H9 (cell line): ENCODE results near the gene ACTR10. TPM values are rescaled to one million over a fixed set of nuclear protein-coding genes. Genes with fewer than 3 reads are reported as not detected.

Experiments
- DNase-seq: peaks from one replicate; pipeline ENCODE4 v3.0.0-alpha.2; 2017
- H2AFZ ChIP-seq: one replicate; pipeline ENCODE4 v1.6.1; 2013; ENCODE audit warnings: mild to moderate bottlenecking, low read length, control low read depth, moderate library complexity
- H2AK5ac ChIP-seq: 2 replicates; pipeline ENCODE4 v1.6.1; 2013; ENCODE audit warnings: low read length, control low read depth, mixed read lengths; ENCODE audit not compliant: insufficient read length
- H2BK120ac ChIP-seq: one replicate; pipeline ENCODE4 v1.6.1; 2013; ENCODE audit warnings: low read depth, mild to moderate bottlenecking, low read length, control low read depth, inconsistent platforms; ENCODE audit not compliant: poor library complexity, severe bottlenecking
- H2BK12ac ChIP-seq: 2 replicates; pipeline ENCODE4 v1.6.1; 2013; ENCODE audit warnings: low read length, control low read depth, mixed read lengths, low read depth; ENCODE audit not compliant: insufficient read length
- H2BK15ac ChIP-seq: 2 replicates; pipeline ENCODE4 v1.6.1; 2013; ENCODE audit warnings: low read depth, low read length, control low read depth
- H2BK20ac ChIP-seq: one replicate; pipeline ENCODE4 v1.6.1; 2013; ENCODE audit warnings: low read depth, mild to moderate bottlenecking, low read length, control low read depth, inconsistent platforms; ENCODE audit not compliant: poor library complexity, severe bottlenecking
- H2BK5ac ChIP-seq: 2 replicates; pipeline ENCODE4 v1.6.1; 2013; ENCODE audit warnings: low read length, control low read depth, mixed read lengths; ENCODE audit not compliant: insufficient read length
- H3K14ac ChIP-seq: 2 replicates; pipeline ENCODE4 v1.6.1; 2013; ENCODE audit warnings: low read length, control low read depth; ENCODE audit not compliant: insufficient read depth
- H3K18ac ChIP-seq: 2 replicates; pipeline ENCODE4 v1.6.1; 2013; ENCODE audit warnings: low read depth, mild to moderate bottlenecking, mixed read lengths, low read length, control low read depth; ENCODE audit not compliant: insufficient read length
- H3K23ac ChIP-seq: 2 replicates; pipeline ENCODE4 v1.6.1; 2013; ENCODE audit warnings: low read length, control low read depth, mixed read lengths, low read depth; ENCODE audit not compliant: insufficient read length
- H3K23me2 ChIP-seq: 2 replicates; pipeline ENCODE4 v1.6.1; 2013; ENCODE audit warnings: low read depth, mild to moderate bottlenecking, mixed read lengths, low read length, control low read depth; ENCODE audit not compliant: insufficient read length, poor library complexity, severe bottlenecking
- H3K27ac ChIP-seq: 2 replicates; pipeline ENCODE4 v1.5.1; 2013; ENCODE audit warnings: low read length, control low read depth, mixed read lengths, low read depth; ENCODE audit not compliant: insufficient read length
- H3K27me3 ChIP-seq: 2 replicates; pipeline ENCODE4 v1.6.1; 2013; ENCODE audit warnings: low read length, control low read depth, inconsistent platforms; ENCODE audit not compliant: insufficient read depth
- H3K4ac ChIP-seq: 2 replicates; pipeline ENCODE4 v1.6.1; 2013; ENCODE audit warnings: low read depth, mild to moderate bottlenecking, control low read depth, inconsistent platforms, low read length, moderate library complexity
- H3K4me1 ChIP-seq: 2 replicates; pipeline ENCODE4 v1.6.1; 2013; ENCODE audit warnings: low read length, control low read depth, inconsistent platforms; ENCODE audit not compliant: insufficient read depth
- H3K4me2 ChIP-seq: 2 replicates; pipeline ENCODE4 v1.6.1; 2013; ENCODE audit warnings: low read length, control low read depth, mixed read lengths; ENCODE audit not compliant: insufficient read length, insufficient read depth
- H3K56ac ChIP-seq: 2 replicates; pipeline ENCODE4 v1.6.1; 2013; ENCODE audit warnings: low read depth, mild to moderate bottlenecking, mixed read lengths, low read length, control low read depth; ENCODE audit not compliant: insufficient read length
- H3K79me1 ChIP-seq: 2 replicates; pipeline ENCODE4 v1.6.1; 2013; ENCODE audit warnings: low read depth, mild to moderate bottlenecking, moderate library complexity, low read length, control low read depth, inconsistent platforms; ENCODE audit not compliant: insufficient read depth, poor library complexity, severe bottlenecking
- H3K79me2 ChIP-seq: 2 replicates; pipeline ENCODE4 v1.6.1; 2013; ENCODE audit warnings: low read length, control low read depth, inconsistent platforms; ENCODE audit not compliant: insufficient read depth
- H3K9ac ChIP-seq: 2 replicates; pipeline ENCODE4 v1.6.1; 2013; ENCODE audit warnings: low read length, control low read depth, mixed read lengths; ENCODE audit not compliant: insufficient read length; ENCODE audit errors: extremely low read depth
- H3K9me3 ChIP-seq: one replicate; pipeline ENCODE4 v1.6.1; 2013; ENCODE audit warnings: low read depth, low read length, inconsistent platforms; ENCODE audit not compliant: control insufficient read depth
- H3T11ph ChIP-seq: one replicate; pipeline ENCODE4 v1.6.1; 2013; ENCODE audit warnings: mild to moderate bottlenecking, low read length, control low read depth, inconsistent platforms
- H4K20me1 ChIP-seq: one replicate; pipeline ENCODE4 v1.6.1; 2013; ENCODE audit not compliant: control insufficient read depth, insufficient read length, insufficient read depth
- H4K5ac ChIP-seq: 2 replicates; pipeline ENCODE4 v1.6.1; 2013; ENCODE audit warnings: low read depth, mild to moderate bottlenecking, mixed read lengths, low read length, control low read depth; ENCODE audit not compliant: insufficient read length
- H4K8ac ChIP-seq: replicated peaks from 2 replicates; pipeline ENCODE4 v1.6.1; 2013; ENCODE audit warnings: low read length, control low read depth, mixed read lengths, low read depth; ENCODE audit not compliant: insufficient read length
- H4K91ac ChIP-seq: 2 replicates; pipeline ENCODE4 v1.6.1; 2013; ENCODE audit warnings: low read depth, mild to moderate bottlenecking, moderate library complexity, mixed read lengths, low read length, control low read depth; ENCODE audit not compliant: insufficient read length
- H3K27ac Mint-ChIP-seq, 3 experiments: 2 replicates in 2 of 3; 3 replicates in 1 of 3; pipeline ENCODE4 v1.8.0; 2020 to 2021; ENCODE audit warnings: mixed read lengths in 3 of 3, mild to moderate bottlenecking in 1 of 3, moderate library complexity in 1 of 3
- H3K27me3 Mint-ChIP-seq: 2 replicates; pipeline ENCODE4 v1.8.0; 2021; ENCODE audit warnings: low read depth, mild to moderate bottlenecking, moderate library complexity, mixed read lengths
- H3K36me3 Mint-ChIP-seq, 3 experiments: 2 replicates in 2 of 3; 3 replicates in 1 of 3; pipeline ENCODE4 v1.8.0; 2020 to 2021; ENCODE audit warnings: low read depth in 3 of 3, mixed read lengths in 3 of 3; ENCODE audit not compliant: insufficient read depth in 1 of 3
- H3K4me1 Mint-ChIP-seq, 2 experiments: 2 replicates each; pipeline ENCODE4 v1.8.0; 2020; ENCODE audit warnings: mixed read lengths in 2 of 2
- H3K4me3 Mint-ChIP-seq, 2 experiments: 2 replicates in 1 of 2; 3 replicates in 1 of 2; pipeline ENCODE4 v1.8.0; 2020 to 2021; ENCODE audit warnings: mild to moderate bottlenecking in 2 of 2, mixed read lengths in 2 of 2, moderate library complexity in 1 of 2
- H3K9me3 Mint-ChIP-seq, 2 experiments: 2 replicates in 1 of 2; 3 replicates in 1 of 2; pipeline ENCODE4 v1.8.0; 2020; ENCODE audit warnings: mild to moderate bottlenecking in 2 of 2, mixed read lengths in 2 of 2, moderate library complexity in 1 of 2
- WGBS: extraction: QIAGEN DNeasy Blood & Tissue Kit; methylation state at CpG from one replicate; pipeline ENCODE4 v1.1.7; 2013; ENCODE audit warnings: missing lambda C conversion rate, low lambda C conversion rate, mixed read lengths; ENCODE audit not compliant: insufficient read length; ENCODE audit errors: extremely low coverage; 5-methylcytosine and 5-hydroxymethylcytosine counted together
- total RNA-seq: library from RNA; stranded (reverse); gene quantifications from 2 replicates; pipeline ENCODE4 v1.2.1, GENCODE V29; 2021
- TF ChIP-seq, protein P1 (sequence below): fragments of 200-600 bp; sonication (generic); conservative IDR thresholded peaks from 3 replicates; pipeline ENCODE4 v1.8.0; 2021; ENCODE audit warnings: antibody characterized with exemption, mild to moderate bottlenecking

The ACTR10 gene
- total RNA-seq, 1 experiment from 2014 or later, result 41.0 TPM

DNA sequence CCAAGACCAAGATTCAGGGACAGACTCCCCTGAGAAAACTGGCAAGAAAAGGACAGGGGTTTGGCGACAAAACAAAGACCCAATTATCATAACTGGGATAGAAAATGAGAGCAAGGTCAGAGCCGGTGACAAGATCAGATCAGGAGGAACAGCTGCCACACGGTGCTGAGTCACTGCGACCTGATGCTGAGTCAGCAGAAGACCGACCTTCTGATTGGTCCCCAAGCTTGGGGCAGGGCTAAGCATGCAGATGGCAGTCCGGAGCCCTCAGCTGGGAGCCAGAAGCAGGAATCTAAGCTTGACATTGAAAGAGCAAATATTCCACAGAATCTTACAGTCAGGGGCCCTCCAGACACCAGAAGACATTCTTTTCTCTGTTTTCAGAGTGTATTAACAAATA, 28.9 kb upstream of the ACTR10 start:
- no peak overlapping the region for H3K9ac ChIP-seq
- no peak overlapping the region for H4K8ac ChIP-seq
- Mint-ChIP-seq H3K27me3 (no peaks in the 10 kb centered on the region), H3K4me3 (no peak overlapping the region; a peak in 1 of 5 replicates), H3K4me1 (peaks cover 13 to 20% of the 10 kb centered on the region in 2 experiments), H3K27ac (peak overlapping the region in 2 of 3 experiments; percentile 46 to 95; a peak in 6 of 7 replicates), H3K9me3 (no peaks in the 10 kb centered on the region), H3K36me3 (no peaks in the 10 kb centered on the region)
- H2AFZ ChIP-seq, result no peak overlapping the region
- WGBS, result no CpG with 5 or more reads among the region's 6 CpGs
- no peak overlapping the region for H3K4me2 ChIP-seq
- H3K79me1 ChIP-seq, result no peaks in the 10 kb centered on the region
- no peak overlapping the region for H3T11ph ChIP-seq
- no peak overlapping the region for H2BK20ac ChIP-seq
- no peak overlapping the region for H2BK120ac ChIP-seq
- H4K20me1 ChIP-seq, result no peaks in the 10 kb centered on the region
- H3K56ac ChIP-seq, result no peak overlapping the region
- no peak overlapping the region for H3K4ac ChIP-seq
- H3K27ac ChIP-seq, result no peak overlapping the region
- no peak overlapping the region for H3K18ac ChIP-seq
- H3K27me3 ChIP-seq, result no peaks in the 10 kb centered on the region
- TF ChIP-seq, protein P1, sequence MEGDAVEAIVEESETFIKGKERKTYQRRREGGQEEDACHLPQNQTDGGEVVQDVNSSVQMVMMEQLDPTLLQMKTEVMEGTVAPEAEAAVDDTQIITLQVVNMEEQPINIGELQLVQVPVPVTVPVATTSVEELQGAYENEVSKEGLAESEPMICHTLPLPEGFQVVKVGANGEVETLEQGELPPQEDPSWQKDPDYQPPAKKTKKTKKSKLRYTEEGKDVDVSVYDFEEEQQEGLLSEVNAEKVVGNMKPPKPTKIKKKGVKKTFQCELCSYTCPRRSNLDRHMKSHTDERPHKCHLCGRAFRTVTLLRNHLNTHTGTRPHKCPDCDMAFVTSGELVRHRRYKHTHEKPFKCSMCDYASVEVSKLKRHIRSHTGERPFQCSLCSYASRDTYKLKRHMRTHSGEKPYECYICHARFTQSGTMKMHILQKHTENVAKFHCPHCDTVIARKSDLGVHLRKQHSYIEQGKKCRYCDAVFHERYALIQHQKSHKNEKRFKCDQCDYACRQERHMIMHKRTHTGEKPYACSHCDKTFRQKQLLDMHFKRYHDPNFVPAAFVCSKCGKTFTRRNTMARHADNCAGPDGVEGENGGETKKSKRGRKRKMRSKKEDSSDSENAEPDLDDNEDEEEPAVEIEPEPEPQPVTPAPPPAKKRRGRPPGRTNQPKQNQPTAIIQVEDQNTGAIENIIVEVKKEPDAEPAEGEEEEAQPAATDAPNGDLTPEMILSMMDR, result no peak
- no peaks in the 10 kb centered on the region for H3K4me1 ChIP-seq
- H3K23me2 ChIP-seq, result no peaks in the 10 kb centered on the region
- H2BK15ac ChIP-seq, result no peak overlapping the region
- peak; percentile 95 for DNase-seq
- H4K5ac ChIP-seq, result no peak overlapping the region
- H2AK5ac ChIP-seq, result no peak overlapping the region
- no peak overlapping the region for H3K14ac ChIP-seq
- no peak overlapping the region for H4K91ac ChIP-seq
- H3K79me2 ChIP-seq, result no peaks in the 10 kb centered on the region
- no peak overlapping the region for H2BK12ac ChIP-seq
- H3K23ac ChIP-seq, result no peak overlapping the region
- no peaks in the 10 kb centered on the region for H3K9me3 ChIP-seq
- H2BK5ac ChIP-seq, result no peak overlapping the region
